GM23338 (cell line): ENCODE measurements around the gene AGAP1. TPM values are rescaled to one million over a fixed set of nuclear protein-coding genes. Genes with fewer than 3 reads are reported as not detected.
A peak's percentile ranks its signal among the peaks of the same experiment; 100 is the strongest.

Experiments
- ATAC-seq: fragments of 200-7000 bp; cut with Tn5 transposase; 3 replicates; pipeline ENCODE4 v1.9.1; 2020
- DNase-seq: peaks from one replicate; pipeline ENCODE4 v3.0.0-alpha.2; 2015; ENCODE audit warnings: low spot score
- H2AFZ ChIP-seq: fragments of 200-600 bp; sonication (generic); 2 replicates; pipeline ENCODE4 v1.8.0; 2016; ENCODE audit warnings: antibody characterized with exemption, mild to moderate bottlenecking, moderate library complexity
- H3F3A ChIP-seq: fragments of 200-600 bp; sonication (generic); replicated peaks from 2 replicates; pipeline ENCODE4 v1.8.0; 2017; ENCODE audit warnings: antibody characterized with exemption, mixed run types, low read depth
- H3K27ac ChIP-seq: fragments of 200-600 bp; sonication (generic); 2 replicates; pipeline ENCODE4 v1.6.1; 2016; ENCODE audit warnings: low read depth
- H3K27me3 ChIP-seq: fragments of 200-600 bp; sonication (generic); 2 replicates; pipeline ENCODE4 v1.8.0; 2016; ENCODE audit warnings: mild to moderate bottlenecking, mixed run types, moderate library complexity; ENCODE audit not compliant: insufficient read depth
- H3K36me3 ChIP-seq: fragments of 200-600 bp; sonication (generic); 2 replicates; pipeline ENCODE4 v1.8.0; 2016; ENCODE audit warnings: mild to moderate bottlenecking; ENCODE audit not compliant: insufficient read depth
- H3K4me1 ChIP-seq: fragments of 200-600 bp; sonication (generic); 2 replicates; pipeline ENCODE4 v1.8.0; 2016; ENCODE audit warnings: mild to moderate bottlenecking, moderate library complexity; ENCODE audit not compliant: insufficient read depth
- H3K4me2 ChIP-seq: fragments of 200-600 bp; sonication (generic); 2 replicates; pipeline ENCODE4 v1.7.1; 2017; ENCODE audit warnings: mixed run types
- H3K4me3 ChIP-seq: fragments of 200-600 bp; sonication (generic); 2 replicates; pipeline ENCODE4 v1.6.1; 2016; ENCODE audit warnings: mixed run types
- H3K79me2 ChIP-seq: fragments of 200-600 bp; sonication (generic); replicated peaks from 2 replicates; pipeline ENCODE4 v1.8.0; 2017; ENCODE audit warnings: mild to moderate bottlenecking; ENCODE audit not compliant: insufficient read depth
- H3K9me2 ChIP-seq: fragments of 200-600 bp; sonication (generic); 2 replicates; pipeline ENCODE4 v1.8.0; 2017; ENCODE audit not compliant: insufficient read depth
- H4K20me1 ChIP-seq: fragments of 200-600 bp; sonication (generic); replicated peaks from 2 replicates; pipeline ENCODE4 v1.8.0; 2017; ENCODE audit warnings: mild to moderate bottlenecking; ENCODE audit not compliant: insufficient read depth
- H3K27ac Mint-ChIP-seq: 2 replicates; pipeline ENCODE4 v1.8.0; 2020; ENCODE audit warnings: inconsistent platforms, mild to moderate bottlenecking, moderate library complexity, mixed read lengths
- H3K27me3 Mint-ChIP-seq: 3 replicates; pipeline ENCODE4 v1.8.0; 2022; ENCODE audit warnings: low read depth, mild to moderate bottlenecking, moderate library complexity, mixed read lengths, inconsistent platforms; ENCODE audit not compliant: insufficient read depth, poor library complexity
- H3K36me3 Mint-ChIP-seq: 3 replicates; pipeline ENCODE4 v1.8.0; 2021; ENCODE audit warnings: low read depth, mild to moderate bottlenecking, inconsistent platforms, moderate library complexity, mixed read lengths
- H3K4me1 Mint-ChIP-seq: 3 replicates; pipeline ENCODE4 v1.8.0; 2020; ENCODE audit warnings: mild to moderate bottlenecking, inconsistent platforms, mixed read lengths
- H3K4me3 Mint-ChIP-seq: 3 replicates; pipeline ENCODE4 v1.8.0; 2021; ENCODE audit warnings: moderate library complexity, mild to moderate bottlenecking, inconsistent platforms, mixed read lengths
- H3K9me3 Mint-ChIP-seq: 3 replicates; pipeline ENCODE4 v1.8.0; 2020; ENCODE audit warnings: moderate library complexity, mild to moderate bottlenecking, inconsistent platforms, mixed read lengths
- CREB1 ChIP-seq: fragments of 250-450 bp; sonication (Bioruptor Pico); IDR thresholded peaks from 2 replicates; pipeline ENCODE4 v1.5.0; 2020; ENCODE audit warnings: low read depth, mild to moderate bottlenecking, moderate library complexity
- EZH2 ChIP-seq: fragments of 200-600 bp; sonication (generic); IDR thresholded peaks from one replicate; pipeline ENCODE4 v1.8.0; 2017; ENCODE audit warnings: antibody characterized with exemption, mild to moderate bottlenecking, low read depth; ENCODE audit not compliant: unreplicated experiment
- EZH2phosphoT487 ChIP-seq: fragments of 200-600 bp; sonication (generic); IDR thresholded peaks from one replicate; pipeline ENCODE4 v1.8.1; 2018; ENCODE audit warnings: antibody characterized with exemption; ENCODE audit not compliant: unreplicated experiment
- JUNB ChIP-seq: IDR thresholded peaks from one replicate; pipeline ENCODE4 v1.6.1; 2016; ENCODE audit warnings: antibody characterized with exemption; ENCODE audit not compliant: unreplicated experiment
- NANOG ChIP-seq: IDR thresholded peaks from 2 replicates; pipeline ENCODE4 v1.6.1; 2016; ENCODE audit warnings: antibody characterized with exemption, borderline replicate concordance
- POLR2AphosphoS5 ChIP-seq: IDR thresholded peaks from 2 replicates; pipeline ENCODE4 v1.6.1; 2016; ENCODE audit warnings: antibody characterized with exemption, low read depth
- STAT1 ChIP-seq: IDR thresholded peaks from one replicate; pipeline ENCODE4 v1.6.1; 2016; ENCODE audit warnings: antibody characterized with exemption; ENCODE audit not compliant: unreplicated experiment
- ZNF114 ChIP-seq: fragments of 250-450 bp; sonication (Bioruptor Pico); IDR thresholded peaks from 2 replicates; pipeline ENCODE4 v1.5.0; 2020; ENCODE audit warnings: mild to moderate bottlenecking, moderate library complexity
- ZNF331 ChIP-seq: fragments of 250-450 bp; sonication (Bioruptor Pico); IDR thresholded peaks from 2 replicates; pipeline ENCODE4 v1.5.0; 2020; ENCODE audit warnings: low read depth, mild to moderate bottlenecking, moderate library complexity
- polyA plus RNA-seq: library from polyadenylated mRNA; unstranded; fragments of >200 nt; fragmentation: Nextera tagmentation; extraction: Ambion mirVana; gene quantifications from 2 replicates; pipeline ENCODE4 v1.2.1, GENCODE V29; 2016
- total RNA-seq: library from RNA; depleted of rRNA; stranded (reverse); fragments of >200 nt; shearing (Covaris generic); gene quantifications from 2 replicates; pipeline ENCODE4 v1.2.3, GENCODE V29; 2014
- TF ChIP-seq, protein P1 (sequence below): fragments of 250-450 bp; sonication (Bioruptor Pico); IDR thresholded peaks from 2 replicates; pipeline ENCODE4 v1.5.0; 2020; ENCODE audit warnings: mild to moderate bottlenecking, moderate library complexity
- TF ChIP-seq, protein P2 (sequence below), 2 experiments: fragments of 200-600 bp in 1 of 2; sonication (generic) in 1 of 2; conservative IDR thresholded peaks; 2 replicates each; pipeline versions ENCODE4 v1.5.1 to v1.6.1; 2016 to 2017; ENCODE audit warnings: antibody characterized with exemption in 2 of 2, low read depth in 2 of 2, mild to moderate bottlenecking in 2 of 2, moderate library complexity in 1 of 2
- TF ChIP-seq, protein P3 (sequence below): IDR thresholded peaks from 2 replicates; pipeline ENCODE4 v1.6.1; 2016; ENCODE audit warnings: antibody characterized with exemption
- TF ChIP-seq, protein P4 (sequence below): IDR thresholded peaks from one replicate; pipeline ENCODE4 v1.6.1; 2018; ENCODE audit warnings: antibody characterized with exemption; ENCODE audit not compliant: unreplicated experiment

The AGAP1 gene
- total and polyA plus RNA-seq, 2 experiments from 2014 or later: 13.3 to 27.9 TPM

DNA sequence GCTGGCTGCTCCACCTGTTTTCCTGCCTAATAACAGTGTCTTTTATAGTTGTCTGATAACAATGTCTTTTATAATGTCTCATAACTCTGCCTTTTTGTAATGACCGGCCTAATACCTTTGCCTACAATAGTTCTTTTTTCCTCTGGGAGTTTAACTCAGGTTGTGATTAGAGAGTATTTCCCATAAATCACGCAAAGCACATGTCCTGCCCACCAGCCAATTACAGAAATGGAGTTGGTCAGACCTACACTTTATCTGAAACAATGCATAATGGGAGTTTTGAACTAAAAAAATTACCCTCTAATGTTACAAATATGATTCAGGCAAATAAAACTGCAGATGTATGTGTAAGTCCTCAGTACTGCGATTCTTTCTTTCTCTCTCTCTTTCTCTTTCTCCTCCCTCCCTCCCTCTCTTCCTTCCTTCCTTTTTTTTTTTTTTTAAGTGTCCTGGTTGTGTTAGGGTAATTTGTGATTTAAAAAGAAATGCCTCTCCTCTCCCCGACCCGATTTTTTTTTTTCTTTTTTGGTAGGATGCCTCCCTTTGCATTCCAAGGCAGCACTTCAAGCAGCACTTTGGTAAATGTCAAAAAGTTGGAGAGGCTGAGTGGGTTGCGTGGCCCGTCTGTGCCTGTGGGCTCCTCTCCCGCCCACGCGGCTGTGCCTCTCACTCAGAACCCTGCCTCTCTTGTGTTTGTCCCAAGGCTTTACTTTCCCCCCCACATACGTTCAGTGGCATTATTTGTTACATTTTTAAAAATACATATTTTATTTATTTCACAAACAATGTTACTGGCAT is 147.3 kb downstream of the AGAP1 start:
- ATAC-seq (no peak; the same call in 1 of the 3 replicates), DNase-seq (peak; percentile 28)
- Histone ChIP-seq H2AFZ (no peak overlapping the region), H3K4me3 (0 out of 2 replicates have a peak overlapping the region, but pooled peaks have one; percentile 5), H3K27me3 (no peaks in the 10 kb centered on the region), H3K4me2 (peak overlapping the region; percentile 69), H4K20me1 (peaks cover 4% of the 10 kb centered on the region; the same call in 1 of the 2 replicates), H3F3A (no peaks in the 10 kb centered on the region), H3K36me3 (no peaks in the 10 kb centered on the region), H3K4me1 (peaks cover 48% of the 10 kb centered on the region), H3K27ac (0 out of 2 replicates have a peak overlapping the region, but pooled peaks have one; percentile 17), H3K79me2 (peaks cover 66% of the 10 kb centered on the region), H3K9me2 (no peaks in the 10 kb centered on the region)
- no peaks in the 10 kb centered on the region for H3K36me3 Mint-ChIP-seq
- H3K4me1 Mint-ChIP-seq: peaks cover 69% of the 10 kb centered on the region
- peaks cover 12% of the 10 kb centered on the region for H3K27me3 Mint-ChIP-seq
- peak overlapping the region; percentile 85; the same call in 1 of the 2 replicates for H3K27ac Mint-ChIP-seq
- no peaks in the 10 kb centered on the region for H3K9me3 Mint-ChIP-seq
- peak overlapping the region; percentile 45; the same call in 2 of the 3 replicates for H3K4me3 Mint-ChIP-seq
- TF ChIP-seq EZH2phosphoT487: no peak
- TF ChIP-seq, protein P1, sequence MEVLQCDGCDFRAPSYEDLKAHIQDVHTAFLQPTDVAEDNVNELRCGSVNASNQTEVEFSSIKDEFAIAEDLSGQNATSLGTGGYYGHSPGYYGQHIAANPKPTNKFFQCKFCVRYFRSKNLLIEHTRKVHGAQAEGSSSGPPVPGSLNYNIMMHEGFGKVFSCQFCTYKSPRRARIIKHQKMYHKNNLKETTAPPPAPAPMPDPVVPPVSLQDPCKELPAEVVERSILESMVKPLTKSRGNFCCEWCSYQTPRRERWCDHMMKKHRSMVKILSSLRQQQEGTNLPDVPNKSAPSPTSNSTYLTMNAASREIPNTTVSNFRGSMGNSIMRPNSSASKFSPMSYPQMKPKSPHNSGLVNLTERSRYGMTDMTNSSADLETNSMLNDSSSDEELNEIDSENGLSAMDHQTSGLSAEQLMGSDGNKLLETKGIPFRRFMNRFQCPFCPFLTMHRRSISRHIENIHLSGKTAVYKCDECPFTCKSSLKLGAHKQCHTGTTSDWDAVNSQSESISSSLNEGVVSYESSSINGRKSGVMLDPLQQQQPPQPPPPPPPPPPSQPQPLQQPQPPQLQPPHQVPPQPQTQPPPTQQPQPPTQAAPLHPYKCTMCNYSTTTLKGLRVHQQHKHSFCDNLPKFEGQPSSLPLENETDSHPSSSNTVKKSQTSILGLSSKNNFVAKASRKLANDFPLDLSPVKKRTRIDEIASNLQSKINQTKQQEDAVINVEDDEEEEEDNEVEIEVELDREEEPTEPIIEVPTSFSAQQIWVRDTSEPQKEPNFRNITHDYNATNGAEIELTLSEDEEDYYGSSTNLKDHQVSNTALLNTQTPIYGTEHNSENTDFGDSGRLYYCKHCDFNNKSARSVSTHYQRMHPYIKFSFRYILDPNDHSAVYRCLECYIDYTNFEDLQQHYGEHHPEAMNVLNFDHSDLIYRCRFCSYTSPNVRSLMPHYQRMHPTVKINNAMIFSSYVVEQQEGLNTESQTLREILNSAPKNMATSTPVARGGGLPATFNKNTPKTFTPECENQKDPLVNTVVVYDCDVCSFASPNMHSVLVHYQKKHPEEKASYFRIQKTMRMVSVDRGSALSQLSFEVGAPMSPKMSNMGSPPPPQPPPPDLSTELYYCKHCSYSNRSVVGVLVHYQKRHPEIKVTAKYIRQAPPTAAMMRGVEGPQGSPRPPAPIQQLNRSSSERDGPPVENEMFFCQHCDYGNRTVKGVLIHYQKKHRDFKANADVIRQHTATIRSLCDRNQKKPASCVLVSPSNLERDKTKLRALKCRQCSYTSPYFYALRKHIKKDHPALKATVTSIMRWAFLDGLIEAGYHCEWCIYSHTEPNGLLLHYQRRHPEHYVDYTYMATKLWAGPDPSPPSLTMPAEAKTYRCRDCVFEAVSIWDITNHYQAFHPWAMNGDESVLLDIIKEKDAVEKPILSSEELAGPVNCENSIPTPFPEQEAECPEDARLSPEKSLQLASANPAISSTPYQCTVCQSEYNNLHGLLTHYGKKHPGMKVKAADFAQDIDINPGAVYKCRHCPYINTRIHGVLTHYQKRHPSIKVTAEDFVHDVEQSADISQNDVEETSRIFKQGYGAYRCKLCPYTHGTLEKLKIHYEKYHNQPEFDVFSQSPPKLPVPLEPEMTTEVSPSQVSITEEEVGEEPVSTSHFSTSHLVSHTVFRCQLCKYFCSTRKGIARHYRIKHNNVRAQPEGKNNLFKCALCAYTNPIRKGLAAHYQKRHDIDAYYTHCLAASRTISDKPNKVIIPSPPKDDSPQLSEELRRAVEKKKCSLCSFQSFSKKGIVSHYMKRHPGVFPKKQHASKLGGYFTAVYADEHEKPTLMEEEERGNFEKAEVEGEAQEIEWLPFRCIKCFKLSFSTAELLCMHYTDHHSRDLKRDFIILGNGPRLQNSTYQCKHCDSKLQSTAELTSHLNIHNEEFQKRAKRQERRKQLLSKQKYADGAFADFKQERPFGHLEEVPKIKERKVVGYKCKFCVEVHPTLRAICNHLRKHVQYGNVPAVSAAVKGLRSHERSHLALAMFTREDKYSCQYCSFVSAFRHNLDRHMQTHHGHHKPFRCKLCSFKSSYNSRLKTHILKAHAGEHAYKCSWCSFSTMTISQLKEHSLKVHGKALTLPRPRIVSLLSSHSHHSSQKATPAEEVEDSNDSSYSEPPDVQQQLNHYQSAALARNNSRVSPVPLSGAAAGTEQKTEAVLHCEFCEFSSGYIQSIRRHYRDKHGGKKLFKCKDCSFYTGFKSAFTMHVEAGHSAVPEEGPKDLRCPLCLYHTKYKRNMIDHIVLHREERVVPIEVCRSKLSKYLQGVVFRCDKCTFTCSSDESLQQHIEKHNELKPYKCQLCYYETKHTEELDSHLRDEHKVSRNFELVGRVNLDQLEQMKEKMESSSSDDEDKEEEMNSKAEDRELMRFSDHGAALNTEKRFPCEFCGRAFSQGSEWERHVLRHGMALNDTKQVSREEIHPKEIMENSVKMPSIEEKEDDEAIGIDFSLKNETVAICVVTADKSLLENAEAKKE (CRISPR knock-in tag): no peak
- no peak for TF ChIP-seq CREB1 (CRISPR knock-in tag)
- no peak for TF ChIP-seq EZH2
- TF ChIP-seq ZNF114 (CRISPR knock-in tag): no peak
- TF ChIP-seq, protein P2, sequence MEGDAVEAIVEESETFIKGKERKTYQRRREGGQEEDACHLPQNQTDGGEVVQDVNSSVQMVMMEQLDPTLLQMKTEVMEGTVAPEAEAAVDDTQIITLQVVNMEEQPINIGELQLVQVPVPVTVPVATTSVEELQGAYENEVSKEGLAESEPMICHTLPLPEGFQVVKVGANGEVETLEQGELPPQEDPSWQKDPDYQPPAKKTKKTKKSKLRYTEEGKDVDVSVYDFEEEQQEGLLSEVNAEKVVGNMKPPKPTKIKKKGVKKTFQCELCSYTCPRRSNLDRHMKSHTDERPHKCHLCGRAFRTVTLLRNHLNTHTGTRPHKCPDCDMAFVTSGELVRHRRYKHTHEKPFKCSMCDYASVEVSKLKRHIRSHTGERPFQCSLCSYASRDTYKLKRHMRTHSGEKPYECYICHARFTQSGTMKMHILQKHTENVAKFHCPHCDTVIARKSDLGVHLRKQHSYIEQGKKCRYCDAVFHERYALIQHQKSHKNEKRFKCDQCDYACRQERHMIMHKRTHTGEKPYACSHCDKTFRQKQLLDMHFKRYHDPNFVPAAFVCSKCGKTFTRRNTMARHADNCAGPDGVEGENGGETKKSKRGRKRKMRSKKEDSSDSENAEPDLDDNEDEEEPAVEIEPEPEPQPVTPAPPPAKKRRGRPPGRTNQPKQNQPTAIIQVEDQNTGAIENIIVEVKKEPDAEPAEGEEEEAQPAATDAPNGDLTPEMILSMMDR (conservative IDR thresholded peaks at IDR 0.05; ENCODE audit: low read depth in 2 of 2): no peak
- no peak for TF ChIP-seq NANOG
- TF ChIP-seq, protein P3, sequence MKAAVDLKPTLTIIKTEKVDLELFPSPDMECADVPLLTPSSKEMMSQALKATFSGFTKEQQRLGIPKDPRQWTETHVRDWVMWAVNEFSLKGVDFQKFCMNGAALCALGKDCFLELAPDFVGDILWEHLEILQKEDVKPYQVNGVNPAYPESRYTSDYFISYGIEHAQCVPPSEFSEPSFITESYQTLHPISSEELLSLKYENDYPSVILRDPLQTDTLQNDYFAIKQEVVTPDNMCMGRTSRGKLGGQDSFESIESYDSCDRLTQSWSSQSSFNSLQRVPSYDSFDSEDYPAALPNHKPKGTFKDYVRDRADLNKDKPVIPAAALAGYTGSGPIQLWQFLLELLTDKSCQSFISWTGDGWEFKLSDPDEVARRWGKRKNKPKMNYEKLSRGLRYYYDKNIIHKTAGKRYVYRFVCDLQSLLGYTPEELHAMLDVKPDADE: no peak
- TF ChIP-seq JUNB: no peak
- no peak for TF ChIP-seq POLR2AphosphoS5
- no peak for TF ChIP-seq ZNF331 (CRISPR knock-in tag)
- TF ChIP-seq, protein P4, sequence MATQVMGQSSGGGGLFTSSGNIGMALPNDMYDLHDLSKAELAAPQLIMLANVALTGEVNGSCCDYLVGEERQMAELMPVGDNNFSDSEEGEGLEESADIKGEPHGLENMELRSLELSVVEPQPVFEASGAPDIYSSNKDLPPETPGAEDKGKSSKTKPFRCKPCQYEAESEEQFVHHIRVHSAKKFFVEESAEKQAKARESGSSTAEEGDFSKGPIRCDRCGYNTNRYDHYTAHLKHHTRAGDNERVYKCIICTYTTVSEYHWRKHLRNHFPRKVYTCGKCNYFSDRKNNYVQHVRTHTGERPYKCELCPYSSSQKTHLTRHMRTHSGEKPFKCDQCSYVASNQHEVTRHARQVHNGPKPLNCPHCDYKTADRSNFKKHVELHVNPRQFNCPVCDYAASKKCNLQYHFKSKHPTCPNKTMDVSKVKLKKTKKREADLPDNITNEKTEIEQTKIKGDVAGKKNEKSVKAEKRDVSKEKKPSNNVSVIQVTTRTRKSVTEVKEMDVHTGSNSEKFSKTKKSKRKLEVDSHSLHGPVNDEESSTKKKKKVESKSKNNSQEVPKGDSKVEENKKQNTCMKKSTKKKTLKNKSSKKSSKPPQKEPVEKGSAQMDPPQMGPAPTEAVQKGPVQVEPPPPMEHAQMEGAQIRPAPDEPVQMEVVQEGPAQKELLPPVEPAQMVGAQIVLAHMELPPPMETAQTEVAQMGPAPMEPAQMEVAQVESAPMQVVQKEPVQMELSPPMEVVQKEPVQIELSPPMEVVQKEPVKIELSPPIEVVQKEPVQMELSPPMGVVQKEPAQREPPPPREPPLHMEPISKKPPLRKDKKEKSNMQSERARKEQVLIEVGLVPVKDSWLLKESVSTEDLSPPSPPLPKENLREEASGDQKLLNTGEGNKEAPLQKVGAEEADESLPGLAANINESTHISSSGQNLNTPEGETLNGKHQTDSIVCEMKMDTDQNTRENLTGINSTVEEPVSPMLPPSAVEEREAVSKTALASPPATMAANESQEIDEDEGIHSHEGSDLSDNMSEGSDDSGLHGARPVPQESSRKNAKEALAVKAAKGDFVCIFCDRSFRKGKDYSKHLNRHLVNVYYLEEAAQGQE: no peak
- TF ChIP-seq STAT1: no peak
